Parietal lobe (tissue), 1 donor: ENCODE data around the gene ZNF750. TPM values are rescaled to one million over a fixed set of nuclear protein-coding genes. Genes with fewer than 3 reads are reported as not detected.

ENCODE experiments used
- total RNA-seq: library from RNA; depleted of rRNA; stranded (reverse); fragments of >200 nt; gene quantifications from one replicate; pipeline ENCODE4 v1.2.3, GENCODE V29; 2014

ZNF750 gene
- not detected for total RNA-seq

GRCh38 chr17:82839617-82840292 is at the start of gene ZNF750:
TSS of gene ZNF750 (minus strand) at chr17:82840022. CDS start at chr17:82832454, 7,568 bp downstream.

Other genes with a start within 250 kb of the ZNF750 start
- gene WDR45B, start 191.6 kb downstream of the ZNF750 start, total RNA-seq = 57.9 TPM
- gene RAB40B, start 141.3 kb downstream of the ZNF750 start, total RNA-seq = 16.3 TPM
- 22.5 TPM for gene FN3KRP, start 123.3 kb downstream of the ZNF750 start, total RNA-seq
- gene FN3K, start 104.4 kb downstream of the ZNF750 start, total RNA-seq = 25.0 TPM
- gene TBCD, start 88.0 kb downstream of the ZNF750 start, total RNA-seq = 110 TPM
- 21.6 TPM for gene METRNL, start 239.6 kb upstream of the ZNF750 start, total RNA-seq